Activated CD8-positive, alpha-beta memory T cell treated with anti-CD3 and anti-CD28 coated beads, Interleukin-2, amount 50 U/mL, for 24 hours (primary cell): Measurements from ENCODE around the gene MYL6.

Experiments used
- DNase-seq: peaks from one replicate; pipeline ENCODE4 v3.0.0-alpha.2; 2020; ENCODE audit errors: extremely low read depth

Gene MYL6

DNA sequence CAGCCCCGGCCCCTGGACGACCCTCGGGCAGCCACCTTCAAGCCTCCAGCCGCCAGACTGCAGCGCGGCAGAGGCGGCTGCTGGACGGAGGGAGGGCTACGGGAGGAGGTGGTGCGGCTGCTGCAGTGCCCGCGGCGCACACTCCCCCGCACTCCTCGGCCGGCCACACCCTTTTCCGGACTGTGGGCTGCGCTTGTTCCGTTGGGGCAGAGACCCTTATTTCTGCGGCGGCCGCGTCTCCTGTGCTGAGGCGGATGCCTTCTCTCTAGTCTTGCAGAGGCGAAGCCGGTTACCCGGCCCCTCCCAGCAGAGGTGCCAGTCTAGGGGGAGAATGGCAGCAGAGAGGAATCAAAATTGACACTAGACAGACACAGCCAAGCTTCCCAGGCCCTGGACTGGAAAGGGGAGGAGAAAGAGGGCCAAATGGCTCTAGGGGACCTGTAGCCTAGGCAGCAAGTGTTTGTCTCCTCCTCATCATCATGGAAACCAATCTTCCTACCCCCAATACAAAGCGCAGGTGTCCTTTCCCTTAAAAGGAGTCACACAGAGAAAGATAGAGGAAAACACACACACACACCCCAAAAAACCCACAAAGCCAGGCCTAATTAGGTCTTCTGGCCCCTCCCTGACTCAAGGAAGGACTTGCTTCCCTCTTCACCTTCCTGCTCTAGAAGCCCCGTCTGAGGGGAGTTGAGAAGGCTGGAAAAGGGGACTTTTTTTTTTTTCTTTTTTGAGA is 28.8 kb upstream of the MYL6 start:
- no peak for DNase-seq

DNA sequence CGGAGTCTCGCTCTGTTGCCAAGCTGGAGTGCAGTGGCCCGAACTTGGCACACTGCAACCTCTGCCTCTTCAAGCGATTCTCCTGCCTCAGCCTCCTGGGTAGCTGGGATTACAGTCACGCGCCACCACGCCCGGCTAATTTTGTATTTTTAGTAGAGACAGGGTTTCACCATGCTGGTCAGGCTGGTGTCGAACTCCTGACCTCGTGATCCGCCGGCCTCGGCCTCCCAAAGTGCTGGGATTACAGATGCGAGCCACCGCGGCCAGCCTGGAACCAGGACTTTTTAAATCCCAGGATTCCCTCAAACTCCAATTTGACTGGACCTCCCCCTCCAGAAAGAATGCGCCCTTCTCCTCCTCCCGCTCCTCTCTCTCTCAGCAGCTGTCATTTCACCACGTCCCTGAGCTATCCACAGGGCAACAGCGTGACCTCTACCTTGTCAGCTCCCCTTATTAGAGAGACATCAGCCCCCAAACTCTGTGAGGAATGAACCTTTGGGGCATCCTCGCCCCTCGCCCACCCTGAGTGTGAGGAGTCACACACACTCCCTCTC is 28.1 kb upstream of the MYL6 start:
- DNase-seq: no peak

DNA sequence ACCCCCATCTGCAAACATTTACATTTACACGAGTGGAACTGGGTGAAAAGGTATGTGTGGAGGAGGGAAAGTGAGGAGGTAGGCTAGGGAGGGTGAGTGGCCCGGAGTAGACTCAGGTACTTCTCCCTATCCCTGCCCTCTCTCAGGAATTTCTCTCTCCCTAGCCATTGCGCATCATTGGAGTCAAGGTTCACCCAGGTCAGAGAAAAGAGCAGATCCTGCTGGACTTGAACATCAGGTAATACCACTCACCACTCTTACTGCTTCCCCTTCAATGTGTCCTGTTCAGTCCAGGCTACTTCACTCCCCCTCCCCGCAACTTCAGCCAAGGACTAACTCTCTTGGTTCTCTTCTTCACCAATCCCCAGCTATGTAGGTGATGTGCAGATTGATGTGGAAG is 27.3 kb upstream of the MYL6 start:
- DNase-seq: no peak

DNA sequence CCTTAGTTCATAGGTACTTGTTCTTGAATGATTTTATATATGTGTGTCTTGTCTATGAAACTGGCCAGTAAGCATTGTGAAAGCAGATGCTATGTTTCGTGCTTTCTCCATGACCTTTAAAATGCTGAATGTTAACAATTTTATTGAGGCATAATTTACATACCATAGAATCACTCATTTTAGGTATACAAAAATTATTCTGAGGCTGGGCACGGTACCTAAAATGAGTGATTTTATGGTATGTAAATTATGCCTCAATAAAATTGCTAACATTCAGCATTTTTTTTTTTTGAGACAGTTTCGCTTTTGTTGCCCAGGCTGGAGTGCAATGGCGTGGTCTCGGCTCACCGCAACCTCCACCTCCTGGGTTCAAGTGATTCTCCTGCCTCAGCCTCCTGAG is 23.3 kb upstream of the MYL6 start:
- no peak for DNase-seq

DNA sequence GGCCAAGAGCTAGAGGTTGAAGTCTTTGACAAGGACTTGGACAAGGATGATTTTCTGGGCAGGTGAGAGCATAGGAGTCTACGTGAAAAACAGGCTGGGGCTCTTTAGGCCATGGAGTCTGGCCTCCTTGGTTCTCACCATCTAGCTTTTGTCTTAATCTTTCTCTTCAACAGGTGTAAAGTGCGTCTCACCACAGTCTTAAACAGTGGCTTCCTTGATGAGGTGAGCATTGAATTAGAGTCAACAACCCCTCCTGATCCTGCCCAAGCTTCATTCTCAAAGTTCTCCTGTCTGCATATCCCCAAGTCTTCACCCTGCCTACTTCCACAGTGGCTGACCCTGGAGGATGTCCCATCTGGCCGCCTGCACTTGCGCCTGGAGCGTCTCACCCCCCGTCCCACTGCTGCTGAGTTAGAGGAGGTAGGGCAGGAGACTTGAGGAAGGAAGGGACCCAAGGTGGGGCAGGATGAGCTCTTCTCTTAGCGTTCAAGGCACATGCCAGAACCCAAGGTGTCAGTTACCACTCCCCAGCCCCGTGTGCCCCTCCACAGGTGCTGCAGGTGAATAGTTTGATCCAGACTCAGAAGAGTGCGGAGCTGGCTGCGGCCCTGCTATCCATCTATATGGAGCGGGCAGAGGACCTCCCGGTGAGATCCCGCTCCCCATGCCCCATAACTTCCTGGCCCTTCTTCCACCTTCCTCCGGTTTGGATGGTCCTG is 20.1 kb upstream of the MYL6 start:
- no peak for DNase-seq

DNA sequence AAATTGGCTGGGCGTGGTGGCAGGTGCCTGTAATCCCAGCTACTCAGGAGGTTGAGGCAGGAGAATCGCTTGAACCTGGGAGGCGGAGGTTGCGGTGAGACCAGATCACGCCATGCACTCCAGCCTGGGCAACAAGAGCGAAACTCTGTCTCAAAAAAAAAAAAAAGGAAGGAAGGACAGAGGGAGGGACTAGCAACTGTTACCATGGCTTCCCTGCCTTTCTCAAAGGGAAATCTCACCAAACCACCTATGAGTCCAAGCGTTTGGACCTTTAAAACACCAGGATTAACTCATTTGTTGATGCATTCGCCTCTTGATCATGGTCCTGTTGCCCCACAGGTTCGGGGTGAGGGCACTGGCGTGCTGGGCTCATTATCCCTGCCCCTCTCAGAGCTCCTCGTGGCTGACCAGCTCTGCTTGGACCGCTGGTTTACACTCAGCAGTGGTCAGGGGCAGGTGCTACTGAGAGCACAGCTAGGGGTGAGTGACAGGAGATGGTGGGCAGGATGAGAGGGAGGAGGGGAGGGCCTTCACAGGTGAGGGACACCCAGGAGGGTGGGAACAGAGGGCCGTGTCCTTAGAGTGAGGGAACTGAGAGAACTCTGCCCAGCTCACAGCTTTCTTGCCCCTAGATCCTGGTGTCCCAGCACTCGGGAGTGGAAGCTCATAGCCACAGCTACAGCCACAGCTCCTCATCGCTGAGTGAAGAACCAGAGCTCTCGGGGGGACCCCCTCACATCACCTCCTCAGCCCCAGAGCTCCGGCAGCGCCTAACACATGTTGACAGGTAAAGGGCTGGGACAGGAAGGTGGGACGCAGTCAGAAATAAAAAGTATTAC is 16.0 kb upstream of the MYL6 start:
- no peak for DNase-seq

DNA sequence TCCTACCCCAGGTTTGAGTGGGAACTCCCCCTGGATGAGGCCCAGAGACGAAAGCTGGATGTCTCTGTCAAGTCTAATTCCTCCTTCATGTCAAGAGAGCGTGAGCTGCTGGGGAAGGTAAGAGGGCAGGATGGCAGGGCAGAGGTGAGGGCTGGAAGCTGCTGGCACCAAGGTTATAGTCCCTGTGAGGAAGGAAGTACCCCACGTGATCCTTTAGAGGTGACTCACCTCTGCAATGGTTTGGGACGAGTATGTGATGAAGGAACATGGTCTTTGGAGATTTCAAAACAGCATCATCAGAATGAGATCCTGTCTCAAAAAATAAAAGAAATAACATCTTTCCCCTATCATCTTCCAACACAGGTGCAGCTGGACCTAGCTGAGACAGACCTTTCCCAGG is 14.9 kb upstream of the MYL6 start:
- no peak for DNase-seq

DNA sequence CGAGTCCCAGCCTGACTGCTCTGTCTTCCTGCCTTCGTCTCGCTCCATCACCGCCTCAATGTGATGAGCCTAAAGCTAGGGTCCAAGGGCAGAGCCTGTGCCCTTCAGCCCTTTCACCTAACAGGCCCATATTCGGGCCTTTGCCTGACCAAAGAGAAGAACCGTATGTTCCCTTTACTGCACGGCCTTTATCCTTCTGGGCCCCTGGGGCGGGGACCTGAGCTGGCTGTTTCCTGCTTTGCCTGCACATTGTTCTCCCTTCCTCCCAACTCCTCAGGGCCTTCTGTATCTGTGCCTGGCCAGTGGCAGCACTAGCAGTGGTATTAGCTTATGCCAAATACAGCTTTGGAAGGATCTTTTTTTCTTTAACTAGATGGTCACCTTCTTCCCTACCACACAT is 14.3 kb upstream of the MYL6 start:
- DNase-seq: no peak

DNA sequence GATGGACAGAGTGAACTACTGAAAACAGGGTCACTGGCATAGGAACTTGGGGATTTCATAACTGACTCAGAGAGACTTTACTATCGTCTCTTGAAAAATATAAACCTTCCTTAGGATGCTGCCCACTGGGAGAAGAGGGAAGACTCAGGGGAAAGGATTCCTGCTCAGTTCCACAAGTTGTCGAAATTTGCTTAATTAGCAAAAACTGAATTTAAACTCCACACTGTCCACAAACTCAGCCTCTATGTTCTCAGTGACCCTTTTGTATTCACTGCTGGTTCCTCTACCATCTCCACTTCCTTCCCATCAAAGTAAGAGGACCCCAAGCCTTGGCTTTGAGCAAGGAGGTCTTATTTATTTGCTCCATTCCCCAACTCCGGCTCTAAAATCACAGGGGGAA is 12.9 kb upstream of the MYL6 start:
- no peak for DNase-seq

DNA sequence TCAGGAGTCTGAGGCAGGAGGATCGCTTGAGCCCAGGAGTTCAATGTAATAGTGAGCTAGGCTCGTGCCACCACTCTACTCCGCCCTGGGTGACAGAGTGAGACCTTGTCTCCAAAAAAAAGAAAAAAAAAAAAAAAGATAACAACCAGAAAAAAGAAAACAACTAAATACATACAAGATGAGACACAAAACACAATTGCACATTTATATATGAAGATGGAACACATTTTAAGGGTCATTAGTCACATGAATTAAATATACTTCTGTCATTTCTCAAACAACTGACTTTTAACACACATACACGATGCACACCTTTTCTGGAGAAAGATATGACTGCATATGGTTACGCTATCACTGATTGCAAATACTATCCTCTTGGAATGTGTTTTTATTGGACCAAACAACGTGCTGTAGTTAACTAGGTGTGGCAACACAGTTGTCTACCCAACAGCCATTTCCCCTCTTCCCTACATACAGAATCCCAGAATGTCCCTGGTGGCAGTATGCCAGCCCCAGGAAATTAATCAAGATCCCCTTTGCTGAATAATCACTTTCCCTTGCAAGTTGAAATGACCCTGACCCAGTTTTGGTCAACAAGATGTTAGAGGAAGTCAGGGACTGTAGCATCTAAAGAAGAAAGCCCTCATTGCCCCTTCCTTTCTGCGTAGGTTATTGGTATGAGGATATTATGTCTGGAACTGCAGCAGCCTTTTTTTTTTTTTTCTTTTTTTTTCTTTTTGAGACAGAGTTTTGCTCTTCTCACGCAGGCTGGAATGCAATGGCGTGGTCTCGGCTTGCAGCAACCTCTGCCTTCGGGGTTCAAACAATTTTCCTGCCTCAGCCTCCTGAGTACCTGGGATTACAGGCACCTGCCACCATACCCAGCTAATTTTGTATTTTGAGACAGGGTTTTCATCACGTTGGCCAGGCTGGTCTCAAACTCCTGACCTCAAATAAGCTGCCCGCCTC is 11.4 kb upstream of the MYL6 start:
- DNase-seq: no peak

DNA sequence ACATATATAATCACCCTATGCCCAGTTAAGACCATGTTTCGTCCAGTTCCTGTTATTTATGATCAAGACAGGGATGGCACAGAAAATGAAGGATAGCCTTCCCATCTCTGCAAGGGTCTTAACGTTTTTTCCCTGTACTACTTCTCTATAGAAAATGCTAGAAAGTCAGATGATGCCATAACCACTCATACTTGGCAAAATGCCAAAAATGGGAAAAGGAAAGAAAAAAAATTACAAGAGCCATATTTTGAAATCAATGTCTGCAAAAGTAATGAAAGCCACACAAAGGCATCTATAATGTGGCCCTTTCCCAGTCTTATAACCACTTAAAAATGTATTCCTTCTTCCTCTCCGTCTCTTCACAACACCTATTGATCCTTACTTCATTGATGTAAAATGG is 7.6 kb upstream of the MYL6 start:
- no peak for DNase-seq

DNA sequence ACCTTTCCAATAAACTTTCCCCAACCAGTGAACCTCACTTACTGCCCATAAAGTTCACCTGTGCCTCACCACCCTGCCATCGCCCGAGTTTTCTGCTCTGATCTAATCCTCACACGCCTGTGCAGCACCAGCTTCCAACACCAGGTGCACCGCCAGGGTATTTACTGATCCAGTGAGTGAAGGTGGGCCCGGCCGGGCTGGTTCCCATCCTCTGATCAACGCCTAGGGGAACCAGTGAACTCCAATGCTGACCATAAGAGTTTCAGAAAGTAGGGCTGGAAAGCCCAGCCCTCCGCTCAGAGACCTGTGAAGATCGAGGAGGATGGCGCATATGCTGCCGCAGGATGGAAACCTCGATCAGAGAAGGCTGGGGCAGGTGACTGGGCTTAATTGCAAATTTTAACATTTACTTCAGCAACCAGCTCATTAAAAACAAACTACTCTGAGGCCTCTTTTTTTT is 6.5 kb upstream of the MYL6 start:
- no peak for DNase-seq

DNA sequence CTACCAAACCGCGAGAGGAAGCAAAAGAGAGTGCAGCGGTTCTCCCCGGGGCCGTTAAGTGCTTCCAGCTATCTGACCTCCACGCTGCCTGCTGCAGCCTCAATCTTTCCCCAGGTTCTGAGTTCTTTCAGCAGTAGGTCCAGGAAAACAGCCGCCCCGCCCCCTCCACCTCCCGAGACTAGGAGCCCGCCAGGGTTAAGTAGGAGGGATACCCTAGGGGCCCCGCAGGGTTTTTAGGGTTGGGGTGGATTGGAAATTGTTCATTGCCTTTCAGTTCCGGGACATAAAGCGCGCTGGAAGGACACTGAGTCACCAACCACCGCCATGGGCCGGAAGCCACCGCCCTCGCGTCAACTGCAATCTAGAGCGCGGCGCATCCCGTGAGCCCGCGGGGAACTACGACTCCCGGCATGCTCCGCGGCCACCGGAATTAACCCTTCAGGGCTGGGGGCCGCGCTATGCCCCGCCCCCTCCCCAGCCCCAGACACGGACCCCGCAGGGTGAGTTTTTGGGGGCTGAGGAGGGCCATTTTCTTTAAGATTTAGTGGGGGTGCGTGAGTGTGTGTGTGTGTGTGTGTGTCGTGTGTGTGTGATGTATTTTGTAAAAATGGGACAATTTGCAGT is 5.9 kb upstream of the MYL6 start, which contains the start of gene MYL6B:
Gene MYL6B, plus strand, starts transcription at position 456 of the 624 bp plus-strand sequence. CDS start 1,332 bp downstream, outside the sequence.
- peak; percentile 86 for DNase-seq

DNA sequence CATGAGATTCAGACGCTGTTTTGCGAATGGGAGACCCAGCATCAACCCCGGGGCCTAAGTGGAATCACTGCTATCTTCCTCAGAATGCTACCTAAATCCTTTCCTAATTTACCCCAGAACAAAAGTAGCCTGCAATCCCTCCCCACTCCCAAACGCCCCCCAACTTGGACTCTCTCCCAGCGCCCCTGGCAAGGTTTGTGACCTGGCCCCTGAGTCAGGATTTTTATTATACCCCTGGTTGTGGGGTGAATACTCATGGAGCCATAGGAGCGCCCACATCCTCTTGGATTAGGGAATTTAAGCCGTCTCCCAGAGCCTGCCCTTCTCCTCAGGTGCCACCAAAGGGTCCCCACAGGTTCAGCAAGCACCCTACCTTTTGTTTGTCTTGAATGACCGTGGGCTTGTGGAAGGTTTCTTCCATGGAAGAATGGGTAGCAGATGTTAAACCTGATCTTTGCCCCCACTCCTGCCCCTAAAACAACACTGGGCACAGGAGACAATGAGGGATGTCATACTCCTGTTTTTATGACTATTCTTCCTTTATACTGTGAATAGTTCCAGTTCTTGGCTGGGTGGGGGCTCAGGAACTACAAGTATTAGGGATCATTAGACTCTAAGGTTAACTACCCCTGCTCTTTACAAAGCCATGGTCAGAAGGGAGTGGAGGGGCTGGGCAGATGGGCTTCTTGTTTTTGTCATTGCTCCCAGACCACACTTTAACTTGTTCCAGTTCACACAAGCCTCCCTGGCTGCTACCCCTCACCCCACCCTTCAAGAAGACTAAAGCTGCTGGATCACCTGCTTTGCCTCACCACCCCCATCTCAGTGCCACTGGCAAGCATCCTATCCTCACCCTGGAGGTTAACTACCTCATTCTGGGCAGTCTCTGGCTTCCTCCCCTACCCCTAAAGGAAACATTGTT is 5.1 kb upstream of the MYL6 start:
- no peak for DNase-seq

DNA sequence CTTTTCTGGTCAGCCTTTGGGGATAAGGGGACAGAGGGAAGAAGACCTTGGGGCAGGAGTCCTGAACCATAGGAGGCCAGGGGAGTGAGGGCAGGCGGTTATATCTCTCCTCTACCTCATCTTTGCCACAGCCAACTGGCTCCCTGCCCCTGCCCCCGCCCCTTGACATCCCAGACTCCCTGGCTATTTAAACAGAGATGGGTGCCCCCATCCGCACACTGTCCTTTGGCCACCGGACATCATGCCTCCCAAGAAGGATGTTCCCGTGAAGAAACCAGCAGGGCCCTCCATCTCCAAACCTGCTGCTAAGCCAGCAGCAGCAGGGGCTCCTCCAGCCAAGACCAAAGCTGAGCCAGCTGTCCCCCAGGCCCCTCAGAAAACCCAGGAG is 4.5 kb upstream of the MYL6 start:
- DNase-seq: no peak

DNA sequence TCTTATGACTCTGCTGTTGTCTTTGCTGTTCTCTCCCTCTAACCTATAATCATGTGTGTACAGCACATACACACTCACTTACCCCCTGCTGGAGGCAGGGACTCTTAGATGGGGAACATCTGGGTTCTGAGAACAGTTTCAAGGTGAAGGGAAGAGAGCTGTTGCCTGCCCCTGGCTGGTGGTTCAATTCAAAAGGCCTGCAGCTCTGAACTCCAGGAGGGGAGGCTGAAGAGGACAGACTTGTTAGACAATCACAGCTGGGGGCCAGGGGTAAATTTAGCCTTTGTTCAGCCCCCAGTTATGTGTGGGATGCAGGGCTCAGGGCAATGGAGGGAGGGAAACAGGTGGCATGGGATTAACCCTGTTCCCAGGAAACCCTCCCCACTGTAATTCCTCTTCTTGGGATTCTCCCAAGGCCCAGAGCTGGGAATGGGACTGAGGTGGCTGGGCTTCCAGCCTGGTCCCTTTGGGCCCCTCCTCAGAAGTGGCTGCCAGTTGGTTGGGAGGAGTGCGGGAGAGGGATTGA is 3.9 kb upstream of the MYL6 start:
- DNase-seq: no peak

DNA sequence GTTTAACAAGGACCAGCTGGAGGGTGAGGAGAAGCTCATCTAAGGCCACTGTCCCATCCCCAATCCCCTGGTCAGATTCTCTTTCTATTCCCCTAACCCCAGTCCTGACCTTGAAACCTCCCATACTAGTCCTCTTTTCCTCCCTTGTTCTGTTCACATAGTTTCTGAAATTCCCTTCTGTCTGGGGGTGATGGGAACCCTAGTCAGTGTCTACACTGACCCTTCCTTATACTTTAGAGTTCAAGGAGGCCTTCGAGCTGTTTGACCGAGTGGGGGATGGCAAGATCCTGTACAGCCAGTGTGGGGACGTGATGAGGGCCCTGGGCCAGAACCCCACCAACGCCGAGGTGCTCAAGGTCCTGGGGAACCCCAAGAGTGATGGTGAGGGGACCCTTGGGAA is 3.3 kb upstream of the MYL6 start:
- no peak for DNase-seq

DNA sequence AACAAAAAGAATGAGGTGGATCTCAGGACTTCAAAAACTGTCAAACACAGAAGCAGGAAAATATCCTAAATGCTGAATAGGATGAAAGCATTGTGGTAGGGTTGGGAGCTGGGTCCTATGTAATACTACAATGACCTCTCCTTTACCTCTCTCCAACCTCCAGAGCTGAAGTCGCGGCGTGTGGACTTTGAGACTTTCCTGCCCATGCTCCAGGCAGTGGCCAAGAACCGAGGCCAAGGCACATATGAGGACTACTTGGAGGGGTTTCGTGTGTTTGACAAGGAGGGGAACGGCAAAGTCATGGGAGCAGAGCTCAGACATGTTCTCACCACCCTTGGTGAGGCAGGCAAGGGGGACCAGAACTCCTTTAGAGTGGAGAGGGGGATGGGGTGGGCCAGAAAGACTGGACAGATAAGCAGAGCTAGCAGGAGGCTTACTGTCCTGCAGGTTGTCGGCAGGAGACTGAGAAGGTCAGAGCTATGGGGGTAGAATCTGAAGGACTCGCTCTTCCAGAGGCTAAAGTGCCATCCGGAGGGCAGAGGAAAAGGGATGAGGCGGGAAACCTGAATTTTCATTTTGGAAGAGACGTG is 2.8 kb upstream of the MYL6 start:
- DNase-seq: no peak
